OCI-M2 (cell line): ENCODE data around the gene KIAA0040.

ENCODE experiments used
- DNase-seq: peaks from one replicate; lab custom pipeline; 2025; ENCODE audit not compliant: unreplicated experiment; lab: John Stamatoyannopoulos, UW

KIAA0040 gene

GRCh38 chr1:175203570-175204068, 11.0 kb upstream of the KIAA0040 start:
- no peak for DNase-seq

- no peak for DNase-seq
Observed at GRCh38 chr1:175200678-175201521, 8.3 kb upstream of the KIAA0040 start.

DNA sequence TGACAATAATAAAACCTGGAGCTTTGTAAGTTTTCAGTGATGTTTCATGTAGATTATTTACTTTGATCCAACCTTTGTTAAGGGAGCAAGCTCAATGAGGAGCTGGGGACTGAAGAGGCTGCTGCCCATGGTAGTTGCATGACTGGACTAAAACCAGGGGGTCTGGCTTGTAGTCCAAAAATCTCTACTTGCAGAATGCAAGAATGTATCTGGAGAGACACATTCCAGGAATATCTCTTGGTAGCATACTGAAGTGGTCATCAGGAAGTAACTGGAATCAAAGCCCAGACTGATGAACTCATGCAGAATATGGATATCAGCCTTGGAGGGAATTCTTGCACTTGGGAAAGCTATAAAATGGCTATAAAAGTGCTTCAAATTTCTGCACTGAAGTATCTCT, 5.8 kb upstream of the KIAA0040 start:
- no peak for DNase-seq

DNA sequence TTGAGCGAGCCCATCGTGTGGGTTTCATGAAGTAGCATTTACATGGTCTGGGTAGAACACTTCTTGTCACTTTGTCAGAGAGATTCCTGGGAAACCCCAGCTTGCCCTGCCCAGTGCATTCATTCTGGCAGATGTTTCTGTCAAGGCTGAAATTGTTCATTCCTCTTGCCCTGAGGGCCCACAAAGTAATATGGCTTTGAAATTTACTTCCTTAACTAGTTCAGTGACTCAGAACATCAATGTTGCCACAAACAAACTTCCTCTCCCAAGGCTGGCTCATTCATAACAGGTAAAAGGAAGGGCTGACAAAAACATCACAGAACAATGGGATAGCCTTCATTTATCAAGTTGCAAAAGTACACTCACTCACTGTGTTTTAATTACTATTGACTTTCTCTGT, 5.0 kb upstream of the KIAA0040 start:
- DNase-seq = no peak

GRCh38 chr1:175195798-175196197, 3.2 kb upstream of the KIAA0040 start:
- DNase-seq = no peak

DNA sequence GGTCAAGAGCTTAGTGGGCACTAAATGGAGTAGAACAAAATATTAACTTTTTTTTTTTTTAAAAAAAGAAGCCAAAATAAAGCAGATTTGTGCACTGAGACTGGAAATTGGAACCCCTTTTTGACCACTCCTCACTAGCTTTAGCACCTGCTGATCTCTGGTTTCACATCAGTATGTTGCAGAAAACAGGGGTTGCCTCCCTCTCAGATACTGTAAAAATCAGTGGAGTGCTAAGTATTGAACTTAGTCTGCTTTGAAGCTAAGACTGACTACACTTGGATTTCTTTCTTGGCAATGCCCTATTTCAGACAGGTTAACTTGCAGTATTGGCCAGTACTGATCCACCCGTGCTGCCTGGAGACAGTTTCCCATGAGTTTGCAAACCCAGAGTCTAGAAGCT, 2.7 kb upstream of the KIAA0040 start:
- no peak for DNase-seq

DNA sequence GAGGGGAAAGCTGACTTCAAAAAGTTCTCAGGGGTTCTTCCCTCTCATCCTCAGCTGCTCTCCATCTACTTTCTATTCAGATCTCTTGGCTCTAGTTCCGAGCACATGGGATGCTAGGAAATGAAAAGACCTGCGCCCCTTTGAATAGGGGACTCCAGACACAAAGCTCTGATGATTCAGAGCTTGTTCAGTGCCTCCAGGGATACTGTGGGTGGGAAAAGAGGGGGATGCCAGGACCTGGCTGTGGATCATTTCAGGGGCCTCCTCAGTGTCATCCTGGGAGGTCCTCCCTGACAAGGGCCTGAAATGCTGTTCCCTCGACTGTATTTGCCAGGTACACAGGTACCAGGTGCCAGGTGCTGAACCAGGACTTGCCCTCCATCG, 943 bp upstream of the KIAA0040 start:
- DNase-seq = no peak

DNA sequence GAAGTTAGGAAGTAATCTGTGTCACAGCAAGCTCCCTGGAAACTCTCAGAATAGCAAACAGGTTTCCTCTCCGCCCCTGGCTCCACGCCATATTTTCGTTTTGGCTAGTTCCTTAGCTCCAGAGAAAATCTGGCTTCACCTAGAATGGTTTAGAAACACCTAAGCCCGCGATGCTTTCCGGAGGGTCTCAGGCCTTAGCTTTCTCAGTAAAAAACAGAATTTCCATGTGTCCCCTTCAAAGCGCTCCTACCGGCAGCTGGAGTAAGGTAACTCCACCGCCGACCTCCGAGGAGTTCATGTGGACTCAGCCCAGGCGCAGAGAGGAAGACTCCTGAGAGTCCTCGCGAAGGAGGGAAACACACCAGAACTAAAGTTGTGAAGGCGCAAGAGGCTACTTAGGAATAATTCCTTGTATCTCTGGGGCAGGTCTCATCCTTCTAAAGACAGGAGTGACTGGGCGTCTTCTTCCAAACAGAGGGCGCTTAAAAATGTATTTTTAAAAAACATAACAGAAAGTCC, 406 bp downstream of the KIAA0040 start:
- no peak for DNase-seq

- DNase-seq = no peak
Observed at GRCh38 chr1:175191659-175192058, 917 bp downstream of the KIAA0040 start.

- DNase-seq = no peak
Observed at GRCh38 chr1:175188936-175189335, 3.6 kb downstream of the KIAA0040 start.

DNA sequence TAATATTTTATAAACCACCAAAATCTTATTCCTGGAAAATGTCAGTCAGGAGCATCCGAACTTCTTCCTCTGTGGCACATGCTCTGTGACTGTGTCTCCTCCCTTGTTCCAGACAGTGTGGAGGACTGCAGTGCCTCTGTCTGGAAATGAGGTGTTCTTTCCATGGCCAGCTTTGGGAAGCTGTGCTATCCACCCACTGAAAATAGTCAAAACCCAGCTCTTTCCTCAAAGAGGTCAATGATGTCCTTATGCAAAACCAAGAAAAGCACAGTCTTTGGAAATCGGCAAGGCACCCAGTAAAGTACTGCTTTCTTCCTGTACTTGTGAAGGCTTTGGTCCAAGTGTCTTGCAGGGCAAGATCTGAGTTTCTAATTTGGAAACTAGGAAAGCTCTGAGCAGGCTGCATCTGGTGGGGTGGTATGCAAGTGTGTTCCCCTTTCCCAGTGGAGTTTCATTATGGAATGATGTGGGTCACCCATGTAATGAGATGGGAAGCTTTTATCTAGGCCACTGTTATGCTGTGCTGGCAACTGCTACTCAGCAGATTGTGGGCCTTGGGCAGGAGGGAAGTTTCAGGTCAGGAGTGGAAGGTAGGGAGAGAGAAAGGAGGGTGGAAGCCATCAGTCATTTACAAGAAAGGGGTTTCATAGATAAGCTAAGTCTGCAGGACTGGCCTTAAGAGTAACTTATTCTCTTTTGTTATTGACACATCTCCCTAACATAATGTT, 6.0 kb downstream of the KIAA0040 start:
- DNase-seq = no peak

GRCh38 chr1:175185903-175186302, 6.7 kb downstream of the KIAA0040 start:
- no peak for DNase-seq

DNA sequence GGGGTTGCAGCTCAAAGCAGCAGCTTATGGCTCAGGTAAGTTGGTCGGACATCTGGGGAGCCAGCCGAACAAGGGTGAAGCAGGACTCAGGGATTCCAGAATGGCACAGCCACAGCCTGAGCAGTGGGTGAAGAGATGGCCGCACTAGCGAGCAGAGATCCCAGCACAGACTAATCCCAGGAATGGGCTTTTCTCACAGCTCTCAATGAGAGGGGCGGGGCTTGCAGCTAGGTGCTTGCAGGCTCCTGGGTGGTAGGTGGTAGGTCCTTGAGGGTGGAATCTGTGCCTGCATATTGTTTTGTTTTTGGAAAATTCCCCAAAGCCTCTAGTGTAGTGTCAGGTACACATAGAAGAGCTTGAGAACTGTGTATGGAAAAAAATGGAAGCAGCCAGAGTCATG, 9.0 kb downstream of the KIAA0040 start:
- DNase-seq = no peak

DNA sequence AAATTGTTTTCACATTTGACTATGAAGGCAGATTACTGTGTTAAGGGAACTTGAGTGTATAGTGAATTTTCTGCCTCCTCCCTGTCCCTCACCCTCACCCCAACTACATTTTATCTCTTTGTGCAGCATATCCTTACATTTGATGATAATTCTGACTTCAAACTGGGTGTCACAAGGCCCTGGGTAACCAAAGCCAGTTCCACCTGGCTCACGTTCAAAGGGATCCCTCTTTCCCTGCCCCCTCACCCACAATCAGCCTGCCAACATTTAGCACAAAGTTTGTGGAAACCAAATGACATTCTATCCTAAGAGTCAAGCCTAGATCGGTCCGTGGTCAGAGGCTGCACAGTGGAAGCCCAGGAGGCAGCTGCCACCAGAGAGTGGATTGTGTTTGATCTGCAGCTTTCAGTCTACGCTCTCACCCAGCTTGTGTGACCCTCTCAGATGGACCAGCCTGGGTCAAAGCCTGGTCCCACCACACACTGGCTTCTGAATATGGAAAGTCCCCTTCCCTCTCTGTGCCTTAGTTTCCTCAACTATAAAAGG, 10.3 kb downstream of the KIAA0040 start:
- no peak for DNase-seq

- no peak for DNase-seq
Observed at GRCh38 chr1:175179837-175180590, 12.6 kb downstream of the KIAA0040 start.

- no peak for DNase-seq
Observed at GRCh38 chr1:175178456-175178855, 14.1 kb downstream of the KIAA0040 start.

GRCh38 chr1:175178056-175178455, 14.5 kb downstream of the KIAA0040 start:
- no peak for DNase-seq

DNA sequence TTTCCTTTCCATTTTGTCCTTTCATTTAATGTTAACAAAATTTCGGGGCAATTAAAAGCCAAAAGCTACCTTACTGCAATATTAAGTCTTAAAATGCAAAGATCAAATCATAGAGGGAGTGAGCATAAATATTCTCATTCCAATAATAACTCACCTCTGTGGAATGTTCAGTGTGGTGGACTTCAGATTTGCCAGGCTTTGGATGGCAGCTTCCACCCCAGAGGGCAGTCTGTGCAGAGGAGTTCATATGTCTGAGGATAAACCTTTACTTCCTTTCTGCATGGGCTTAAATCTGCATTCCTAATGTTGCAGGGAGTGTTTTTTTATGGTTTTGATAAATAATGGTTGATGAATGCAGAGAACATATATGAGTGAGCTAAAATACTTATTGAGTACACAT, 16.3 kb downstream of the KIAA0040 start:
- DNase-seq = no peak

GRCh38 chr1:175174309-175175102, 18.1 kb downstream of the KIAA0040 start:
- no peak for DNase-seq

DNA sequence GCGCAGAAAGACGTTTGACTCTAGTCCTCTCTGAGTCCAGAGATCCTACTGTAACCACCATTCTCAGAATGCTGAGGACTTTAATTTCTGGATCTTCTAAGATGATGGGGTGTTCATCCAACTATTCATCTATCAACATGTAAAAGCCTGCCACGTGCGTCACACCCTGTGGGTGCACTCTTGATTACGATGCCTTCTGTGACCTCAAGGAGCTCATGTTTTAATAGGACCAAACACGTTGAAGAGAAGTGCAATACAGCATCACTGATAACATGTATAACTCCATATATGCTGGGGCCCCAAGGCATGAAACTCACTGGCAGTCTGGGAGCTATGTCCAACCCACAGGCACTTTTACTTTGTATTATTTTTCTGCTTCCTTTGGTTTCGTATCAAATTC, 19.0 kb downstream of the KIAA0040 start:
- no peak for DNase-seq
